ENCODE results near the gene SHOC1. TPM values are rescaled to one million over a fixed set of nuclear protein-coding genes. Genes with fewer than 3 reads are reported as not detected.
"Not testable (repeated sequence)": the region's sequence is repeated elsewhere in the genome, so short reads cannot be mapped to it uniquely, and the experiment has no call there.

Gene SHOC1
- total RNA-seq, result not detected
- long read RNA-seq, donor 1, partial matches to known transcripts, result 0 of 5 reads
- long read RNA-seq, donor 1, other reads (novel, unspliced or antisense), result 5 of 5 reads
- long read RNA-seq, donor 2, partial matches to known transcripts, result 0 of 2 reads
- long read RNA-seq, donor 2, other reads (novel, unspliced or antisense), result 2 of 2 reads

- intact Hi-C loops (cut with DNase I), result no loop called here
- DNase-seq (ENCODE audit: low spot score), result no peak
Observed at GRCh38 chr9:111794835-111795556, at the start of gene SHOC1. TSS of gene SHOC1 (minus strand) at chr9:111794937. CDS start at chr9:111791418, 3,519 bp downstream.

- intact Hi-C loops (cut with DNase I), result no loop called here
- DNase-seq (ENCODE audit: low spot score), result no peak
Observed at GRCh38 chr9:111843971-111844370, 49.2 kb upstream of the SHOC1 start.

GRCh38 chr9:111842313-111842712 is 47.6 kb upstream of the SHOC1 start:
- no peak for DNase-seq (ENCODE audit: low spot score)
- intact Hi-C loops (cut with DNase I), result no loop called here

GRCh38 chr9:111840442-111840841 is 45.7 kb upstream of the SHOC1 start:
- DNase-seq (ENCODE audit: low spot score), result no peak
- intact Hi-C loops (cut with DNase I), result no loop called here

DNA sequence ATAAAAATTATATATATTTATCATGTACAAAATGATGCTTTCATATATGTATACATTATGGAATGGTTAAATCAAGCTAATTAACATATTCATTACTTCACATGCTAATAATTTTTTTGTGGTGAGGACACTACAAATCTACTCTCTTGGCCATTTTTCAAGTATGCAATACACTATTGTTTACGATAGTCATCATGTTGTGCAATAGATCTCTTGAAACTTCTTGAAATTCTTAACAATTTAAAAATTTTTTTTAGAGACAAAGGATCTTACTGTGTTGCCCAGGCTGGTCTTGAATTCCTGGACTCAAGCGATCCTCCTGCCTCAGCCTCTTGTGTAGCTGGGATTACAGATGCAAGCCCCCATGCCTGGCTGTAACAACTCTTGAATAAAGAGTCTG is 45.2 kb upstream of the SHOC1 start:
- intact Hi-C loops (cut with DNase I), result loop anchor here in 1 of 2 donors (5.0 kb wide), 1 partner anchor 1458 kb away; no protein-coding TSS in a partner anchor
- no peak for DNase-seq (ENCODE audit: low spot score)

GRCh38 chr9:111839387-111839786 is 44.6 kb upstream of the SHOC1 start:
- no peak for DNase-seq (ENCODE audit: low spot score)
- intact Hi-C loops (cut with DNase I), result loop anchor here in 1 of 2 donors (5.0 kb wide), 1 partner anchor 1457 kb away; no protein-coding TSS in a partner anchor

GRCh38 chr9:111838439-111838838 is 43.7 kb upstream of the SHOC1 start:
- intact Hi-C loops (cut with DNase I), result loop anchor here in 1 of 2 donors (5.0 kb wide), 1 partner anchor 1456 kb away; no protein-coding TSS in a partner anchor
- DNase-seq (ENCODE audit: low spot score), result no peak

DNA sequence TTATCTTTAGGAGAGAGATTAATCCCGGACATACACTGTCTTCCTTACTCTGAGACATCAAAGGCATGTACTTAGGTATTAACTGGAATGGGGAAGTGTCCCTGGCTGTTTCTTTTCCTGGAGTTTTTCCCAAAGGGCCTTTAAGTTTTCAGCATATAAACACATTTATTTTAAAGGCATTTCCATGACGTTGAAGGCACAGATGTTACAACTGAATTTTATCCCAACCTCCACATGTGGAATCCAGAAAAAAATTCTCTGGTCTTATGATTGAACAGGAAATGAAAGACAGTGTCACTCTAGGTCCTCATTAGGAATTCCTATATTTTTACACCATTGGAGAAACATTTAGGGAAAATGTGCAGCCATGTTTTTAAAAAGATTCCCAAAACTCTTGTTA is 41.6 kb upstream of the SHOC1 start:
- intact Hi-C loops (cut with DNase I), result loop anchor here in 1 of 2 donors (5.0 kb wide), 1 partner anchor 1454 kb away; no protein-coding TSS in a partner anchor
- DNase-seq (ENCODE audit: low spot score), result no peak

- DNase-seq (ENCODE audit: low spot score), result no peak
- intact Hi-C loops (cut with DNase I), result no loop called here
Observed at GRCh38 chr9:111833941-111834340, 39.2 kb upstream of the SHOC1 start.

DNA sequence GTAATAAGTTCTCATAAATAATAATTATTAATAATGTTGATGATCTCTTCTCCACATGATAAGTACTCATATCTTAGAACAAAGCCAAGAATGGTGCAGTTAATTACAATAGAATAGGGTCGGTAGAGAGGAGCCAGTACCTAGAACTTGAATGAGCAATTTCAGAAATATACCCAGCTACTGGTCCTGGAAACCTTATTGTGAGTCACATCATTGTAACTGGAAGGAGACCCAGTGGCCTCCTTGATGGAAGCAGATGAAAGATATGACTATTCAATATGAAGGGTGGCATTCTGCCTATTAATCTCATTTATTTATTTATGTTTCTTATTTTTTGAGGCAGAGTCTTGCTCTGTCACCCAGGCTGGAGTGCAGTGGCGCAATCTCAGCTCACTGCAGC is 37.7 kb upstream of the SHOC1 start:
- no peak for DNase-seq (ENCODE audit: low spot score)
- intact Hi-C loops (cut with DNase I), result no loop called here

DNA sequence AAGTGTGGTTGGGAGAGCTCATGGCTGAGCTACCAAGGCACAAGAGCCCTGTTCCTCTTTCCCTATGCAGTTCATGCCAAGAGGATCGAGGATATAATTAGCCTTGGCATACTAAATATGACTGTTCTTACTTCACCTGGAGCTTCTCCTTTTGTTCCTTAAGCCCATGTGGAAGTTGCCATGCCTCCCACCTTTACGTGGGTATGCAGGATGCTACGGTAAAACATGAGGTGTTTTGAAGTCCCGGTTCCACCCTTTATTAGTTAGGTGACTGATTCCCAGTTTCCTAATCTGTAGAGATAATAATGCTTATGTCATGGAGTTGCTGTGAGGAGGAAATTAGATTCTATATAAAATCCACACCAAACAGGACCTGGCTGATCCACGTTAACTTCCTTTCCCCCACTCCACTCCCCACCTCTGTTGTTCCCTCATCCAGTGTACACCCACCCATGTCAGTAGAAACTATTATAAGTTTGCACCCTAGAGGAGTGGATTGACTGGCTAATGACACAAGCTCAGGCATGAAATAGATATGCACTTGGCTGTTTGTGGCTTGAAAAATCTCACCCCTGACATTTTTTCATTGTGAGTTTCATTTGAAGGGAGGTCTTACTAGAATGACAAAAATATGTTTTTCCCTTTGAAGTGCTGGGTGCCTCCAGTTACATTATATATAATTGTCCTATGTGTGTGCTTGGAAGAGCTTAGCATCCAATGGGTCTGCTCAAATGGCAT is 36.8 kb upstream of the SHOC1 start:
- DNase-seq (ENCODE audit: low spot score), result no peak
- intact Hi-C loops (cut with DNase I), result no loop called here

DNA sequence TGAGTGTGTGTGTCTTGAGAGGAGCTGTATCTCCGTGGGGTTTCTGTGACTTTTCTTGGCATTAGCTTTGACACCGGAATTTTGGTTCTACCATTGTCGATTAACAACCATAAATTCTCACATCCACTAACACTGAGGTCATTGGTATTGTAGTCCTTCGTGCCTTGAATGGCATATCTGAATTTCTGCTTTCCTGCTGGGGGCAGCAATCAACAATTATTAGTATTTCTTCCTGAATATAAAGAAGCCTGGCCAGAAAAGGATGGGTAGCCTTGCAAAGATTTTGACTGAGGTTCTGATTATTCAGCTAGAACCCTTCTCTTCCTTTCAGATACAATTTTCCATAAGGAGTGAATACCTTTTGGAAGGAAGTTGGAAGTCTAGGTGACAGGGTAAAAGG is 33.5 kb upstream of the SHOC1 start:
- no peak for DNase-seq (ENCODE audit: low spot score)
- intact Hi-C loops (cut with DNase I), result no loop called here

GRCh38 chr9:111825468-111826145 is 30.9 kb upstream of the SHOC1 start:
- intact Hi-C loops (cut with DNase I), result no loop called here

DNA sequence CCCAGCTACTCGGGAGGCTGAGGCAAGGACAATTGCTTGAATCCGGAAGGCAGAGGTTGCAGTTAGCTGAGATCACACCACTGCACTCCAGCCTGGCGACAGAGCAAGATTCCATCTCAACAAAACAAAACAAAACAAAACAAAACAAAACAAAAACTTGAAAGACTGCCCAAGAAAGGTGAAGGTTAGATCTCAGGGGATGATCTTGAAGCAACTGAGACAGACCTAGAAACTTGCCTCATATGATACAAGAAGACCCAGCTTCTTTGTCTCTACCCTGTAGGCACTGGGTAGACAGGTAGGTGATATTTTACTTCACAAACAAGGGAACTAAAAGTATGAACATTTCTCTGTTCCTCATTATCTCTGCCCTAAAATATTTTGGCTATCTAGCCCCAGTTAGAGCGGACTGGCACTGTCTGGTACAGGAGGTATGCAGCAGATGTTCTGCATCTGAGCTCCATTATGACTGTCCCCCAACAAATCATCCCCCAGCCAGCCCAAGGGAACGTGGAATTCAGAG is 26.3 kb upstream of the SHOC1 start:
- no peak for DNase-seq (ENCODE audit: low spot score)
- intact Hi-C loops (cut with DNase I), result no loop called here

More at GRCh38 chr9:111825468-111826145, 30.9 kb upstream of the SHOC1 start:
- DNase-seq (ENCODE audit: low spot score), result no peak

DNA sequence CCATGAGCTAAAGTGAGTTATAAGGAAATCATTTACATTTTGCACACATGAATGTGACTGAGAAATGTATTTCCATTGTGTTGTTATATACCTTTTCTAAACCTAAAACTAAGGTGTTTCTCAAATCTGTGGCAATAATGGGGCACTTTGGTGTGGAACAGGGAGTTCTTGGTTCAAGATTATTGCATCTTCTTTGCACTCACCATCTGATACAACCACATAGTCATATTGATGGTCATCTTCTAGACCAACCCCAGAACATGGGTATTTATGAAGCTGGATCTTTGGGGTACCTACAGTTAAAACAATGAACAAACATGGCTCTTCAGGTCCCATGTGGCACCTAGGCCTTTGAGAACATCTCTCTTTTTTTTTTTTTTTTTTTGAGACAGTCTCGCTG is 24.6 kb upstream of the SHOC1 start:
- no peak for DNase-seq (ENCODE audit: low spot score)

GRCh38 chr9:111815285-111816070 is 20.7 kb upstream of the SHOC1 start:
- intact Hi-C loops (cut with DNase I), result no loop called here
- no peak for DNase-seq (ENCODE audit: low spot score)

More for the DNA sequence above, 24.6 kb upstream of the SHOC1 start:
- intact Hi-C loops (cut with DNase I), result no loop called here

- no peak for DNase-seq (ENCODE audit: low spot score)
- intact Hi-C loops (cut with DNase I), result no loop called here
Observed at GRCh38 chr9:111812337-111812736, 17.6 kb upstream of the SHOC1 start.

DNA sequence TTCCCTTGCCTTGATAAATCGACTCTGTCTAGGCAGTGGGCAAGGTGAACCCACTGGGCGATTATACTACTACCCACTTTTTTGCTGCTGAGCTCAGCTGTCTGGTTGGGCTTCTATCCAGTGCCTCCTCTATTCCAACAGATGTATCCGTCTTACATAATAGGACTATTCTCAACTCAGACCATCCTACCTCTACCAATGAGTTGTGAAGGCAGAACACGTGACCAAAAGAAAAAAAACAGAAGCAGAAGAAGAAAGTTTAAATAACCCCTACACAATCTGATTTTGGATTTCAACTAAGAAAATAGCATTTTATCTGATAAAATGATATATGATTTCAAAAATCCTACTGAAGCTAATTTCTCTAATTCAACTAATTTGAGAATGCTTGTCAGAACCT is 16.2 kb upstream of the SHOC1 start:
- no peak for DNase-seq (ENCODE audit: low spot score)
- intact Hi-C loops (cut with DNase I), result no loop called here

DNA sequence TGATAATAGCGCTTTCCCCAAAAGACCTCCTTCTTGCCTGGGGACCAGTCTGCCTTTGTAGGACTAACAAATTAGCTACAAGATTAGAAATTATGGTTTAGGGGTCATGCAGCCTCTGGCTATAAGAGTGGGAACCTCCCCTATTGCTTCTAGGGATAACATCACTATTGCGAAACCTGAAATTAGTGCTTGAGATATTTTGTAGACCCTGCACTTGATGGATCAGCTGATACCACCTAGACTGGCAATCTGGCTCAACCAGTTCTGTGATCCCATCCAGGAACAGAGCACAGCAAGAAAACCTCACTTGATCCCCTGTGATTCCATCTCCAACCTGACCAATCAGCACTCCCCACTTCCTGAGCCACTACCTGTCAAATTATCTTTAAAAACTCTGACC is 15.7 kb upstream of the SHOC1 start:
- intact Hi-C loops (cut with DNase I); DNase-seq (ENCODE audit: low spot score): not testable (repeated sequence)
